ENCODE measurements around the gene RFFL.

Gene RFFL, protein sequence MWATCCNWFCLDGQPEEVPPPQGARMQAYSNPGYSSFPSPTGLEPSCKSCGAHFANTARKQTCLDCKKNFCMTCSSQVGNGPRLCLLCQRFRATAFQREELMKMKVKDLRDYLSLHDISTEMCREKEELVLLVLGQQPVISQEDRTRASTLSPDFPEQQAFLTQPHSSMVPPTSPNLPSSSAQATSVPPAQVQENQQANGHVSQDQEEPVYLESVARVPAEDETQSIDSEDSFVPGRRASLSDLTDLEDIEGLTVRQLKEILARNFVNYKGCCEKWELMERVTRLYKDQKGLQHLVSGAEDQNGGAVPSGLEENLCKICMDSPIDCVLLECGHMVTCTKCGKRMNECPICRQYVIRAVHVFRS

DNA sequence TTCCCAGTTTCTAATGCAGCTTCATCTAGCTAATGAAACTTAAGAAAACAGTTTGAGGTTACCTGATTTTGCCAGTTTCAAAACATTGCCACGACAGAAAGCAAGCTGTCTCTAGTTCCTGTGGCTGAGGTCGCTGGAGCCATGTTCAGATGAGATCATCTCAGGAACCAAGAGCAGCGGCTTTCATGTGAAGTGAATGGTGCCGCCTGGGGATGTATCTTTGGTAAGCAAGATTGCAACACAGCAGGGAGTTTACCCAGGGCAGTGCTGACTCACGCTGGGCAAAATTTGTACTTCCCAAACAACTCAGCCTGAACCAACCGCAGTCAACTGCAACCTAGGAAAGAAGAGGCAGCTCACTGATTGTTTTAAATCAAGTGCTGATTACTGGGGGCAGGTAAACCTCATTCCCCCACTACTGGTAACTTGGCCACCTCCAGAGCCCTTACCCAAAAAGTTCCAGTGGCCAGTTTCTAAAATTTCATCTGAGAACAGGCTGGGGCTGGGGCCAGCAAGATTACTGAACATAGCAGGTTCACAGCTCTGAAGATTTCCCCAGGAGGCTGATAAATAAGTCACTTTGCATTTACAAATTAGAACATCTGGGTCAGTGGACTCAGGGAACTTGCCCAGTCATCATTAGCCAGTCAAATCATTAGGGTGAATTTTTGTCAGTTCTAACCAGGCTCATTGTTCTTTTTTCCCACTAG, at the start of gene RFFL:
TSS of gene RFFL (minus strand) at position 194 of the 710 bp plus-strand sequence. CDS start 37,154 bp downstream, outside the sequence.
- TF ChIP-seq, protein P1, sequence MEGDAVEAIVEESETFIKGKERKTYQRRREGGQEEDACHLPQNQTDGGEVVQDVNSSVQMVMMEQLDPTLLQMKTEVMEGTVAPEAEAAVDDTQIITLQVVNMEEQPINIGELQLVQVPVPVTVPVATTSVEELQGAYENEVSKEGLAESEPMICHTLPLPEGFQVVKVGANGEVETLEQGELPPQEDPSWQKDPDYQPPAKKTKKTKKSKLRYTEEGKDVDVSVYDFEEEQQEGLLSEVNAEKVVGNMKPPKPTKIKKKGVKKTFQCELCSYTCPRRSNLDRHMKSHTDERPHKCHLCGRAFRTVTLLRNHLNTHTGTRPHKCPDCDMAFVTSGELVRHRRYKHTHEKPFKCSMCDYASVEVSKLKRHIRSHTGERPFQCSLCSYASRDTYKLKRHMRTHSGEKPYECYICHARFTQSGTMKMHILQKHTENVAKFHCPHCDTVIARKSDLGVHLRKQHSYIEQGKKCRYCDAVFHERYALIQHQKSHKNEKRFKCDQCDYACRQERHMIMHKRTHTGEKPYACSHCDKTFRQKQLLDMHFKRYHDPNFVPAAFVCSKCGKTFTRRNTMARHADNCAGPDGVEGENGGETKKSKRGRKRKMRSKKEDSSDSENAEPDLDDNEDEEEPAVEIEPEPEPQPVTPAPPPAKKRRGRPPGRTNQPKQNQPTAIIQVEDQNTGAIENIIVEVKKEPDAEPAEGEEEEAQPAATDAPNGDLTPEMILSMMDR (IDR thresholded peaks at IDR 0.05), result peak; percentile 32; the same call in 1 of the 2 replicates

DNA sequence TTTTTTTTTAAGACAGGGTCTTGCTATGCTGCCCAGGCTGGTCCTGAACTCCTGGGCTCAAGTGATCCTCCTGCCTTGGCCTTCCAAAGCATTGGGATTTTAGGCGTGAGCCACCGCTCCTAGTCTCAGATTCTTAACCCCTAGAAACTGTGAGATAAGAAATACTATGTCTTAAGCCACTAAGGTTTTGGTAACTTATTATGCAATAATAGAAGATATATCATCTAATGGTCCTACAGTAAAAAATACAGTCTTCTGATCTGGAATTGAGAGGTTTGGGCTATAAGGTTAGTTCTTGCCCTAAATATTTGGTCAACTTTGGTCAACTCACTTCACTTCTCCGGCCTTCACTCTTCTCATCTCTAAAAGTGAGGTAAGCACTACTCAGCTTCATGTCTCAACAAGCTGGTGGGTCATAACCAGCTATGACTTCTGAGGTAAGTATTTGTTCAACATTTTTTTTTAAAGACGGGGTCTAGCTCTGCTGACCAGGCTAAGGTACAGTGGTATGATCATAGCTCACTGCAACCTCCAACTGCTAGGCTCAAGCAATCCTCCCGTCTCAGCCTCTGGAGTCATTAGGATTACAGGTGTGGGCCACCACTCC, 41.4 kb upstream of the RFFL start:
- TF ChIP-seq, protein P1 (IDR thresholded peaks at IDR 0.05), result no peak

DNA sequence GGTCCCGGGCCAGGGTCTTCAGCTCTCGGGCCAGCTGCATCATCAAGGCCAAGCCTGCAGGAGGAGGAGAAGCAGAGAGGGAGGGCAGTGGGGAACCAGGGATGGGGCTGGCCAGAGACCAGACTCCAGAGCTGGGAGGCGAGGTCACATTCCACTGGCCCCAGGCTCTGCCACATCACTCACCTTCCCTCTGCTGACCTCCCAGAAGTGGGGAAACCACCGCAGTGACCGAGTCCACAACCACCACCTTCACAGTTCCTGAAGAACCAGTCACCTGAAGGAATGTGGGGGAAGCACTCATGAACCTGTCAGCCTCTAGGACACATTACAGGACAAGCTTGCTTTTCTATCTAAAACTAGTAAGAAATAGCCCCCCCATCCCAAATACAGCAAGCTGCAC, 39.8 kb upstream of the RFFL start:
- TF ChIP-seq, protein P1 (IDR thresholded peaks at IDR 0.05), result no peak

DNA sequence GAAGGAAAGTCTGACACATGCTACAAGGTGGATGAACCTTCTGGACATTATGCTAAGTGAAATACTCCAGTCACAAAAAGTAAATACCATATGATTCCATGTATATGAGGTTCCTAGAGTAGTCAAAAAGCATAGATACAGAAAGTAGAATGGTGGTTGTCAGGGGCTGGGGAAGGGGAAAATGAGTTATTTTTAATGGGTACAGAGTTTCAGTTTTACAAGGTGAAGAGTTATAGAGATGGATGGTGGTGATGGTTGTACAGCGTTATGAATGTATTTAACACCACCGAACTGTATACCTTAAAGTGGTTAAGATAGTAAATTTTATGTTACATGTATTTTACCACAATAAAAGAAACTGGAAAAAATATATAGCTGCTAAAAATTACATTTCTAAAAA, 38.2 kb upstream of the RFFL start:
- TF ChIP-seq, protein P1 (IDR thresholded peaks at IDR 0.05), result no peak

DNA sequence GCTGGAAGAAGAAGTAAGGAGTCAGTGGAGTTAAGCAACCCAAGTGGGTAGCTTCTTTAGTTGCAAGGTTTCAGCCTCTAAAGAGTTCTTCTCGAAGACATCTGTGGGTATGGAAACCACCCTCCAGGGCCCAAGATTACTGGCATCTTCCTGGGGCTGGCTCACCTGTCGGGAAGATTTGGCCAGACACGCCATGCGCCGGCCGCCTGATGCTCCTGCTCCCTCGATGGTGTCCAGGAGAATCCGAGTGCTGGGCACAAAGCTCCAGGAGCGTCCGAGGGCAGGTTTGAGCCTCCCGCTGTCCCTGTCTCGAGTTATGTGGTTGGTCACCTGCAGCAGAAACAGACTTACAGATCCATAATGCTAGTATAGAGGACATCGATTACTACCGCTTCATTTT, 37.5 kb upstream of the RFFL start:
- TF ChIP-seq, protein P1 (IDR thresholded peaks at IDR 0.05), result no peak

DNA sequence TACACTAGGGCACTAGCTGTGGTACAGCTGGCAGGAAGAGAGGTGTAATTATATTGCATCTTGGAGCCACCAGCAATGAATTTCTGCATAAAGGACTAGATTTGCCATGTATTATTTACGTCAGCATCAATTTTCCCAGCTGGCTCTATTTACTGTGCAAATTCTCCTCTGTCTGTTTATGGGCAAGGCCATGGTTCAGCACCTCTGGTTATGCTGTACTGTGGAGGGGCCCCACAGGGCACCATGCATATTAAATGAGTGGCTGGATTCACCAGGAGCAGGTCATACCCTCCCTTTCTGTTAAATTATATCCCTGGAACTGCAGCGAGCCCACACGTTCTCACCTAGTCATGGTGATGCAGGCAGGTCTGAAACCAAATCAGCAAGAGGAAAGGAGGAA, 36.4 kb upstream of the RFFL start:
- TF ChIP-seq, protein P1 (IDR thresholded peaks at IDR 0.05), result no peak

DNA sequence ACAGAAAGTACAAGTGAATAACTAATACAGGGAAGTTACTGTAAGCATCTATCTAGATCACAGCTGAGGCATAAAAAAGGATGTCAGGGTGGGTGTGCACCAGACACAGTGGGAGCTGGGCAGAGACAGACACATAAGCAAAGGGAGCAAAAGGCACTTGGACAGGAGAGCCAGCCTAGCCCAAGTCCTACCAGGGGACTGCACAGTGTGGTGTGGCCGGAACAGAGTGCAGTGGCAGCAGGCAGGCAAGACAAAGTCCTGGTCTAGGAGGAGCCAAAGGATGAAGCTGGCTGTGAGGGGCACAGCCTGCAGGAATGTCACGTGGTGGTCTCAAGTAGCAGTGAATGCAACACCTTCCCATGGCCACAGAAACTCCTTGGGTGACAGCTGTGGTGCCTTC, 34.3 kb upstream of the RFFL start:
- TF ChIP-seq, protein P1 (IDR thresholded peaks at IDR 0.05), result no peak
